HG03095 (cell line): ENCODE data around the gene SMAGP.
"Not testable (repeated sequence)": the region's sequence is repeated elsewhere in the genome, so short reads cannot be mapped to it uniquely, and the experiment has no call there.

ENCODE experiments used
- ATAC-seq: cut with Tn5 transposase; IDR thresholded peaks from one replicate; pipeline ENCODE4 v1.9.1; 2021; ENCODE audit warnings: moderate library complexity; ENCODE audit not compliant: unreplicated experiment

SMAGP gene

GRCh38 chr12:51270067-51270950, at the start of gene SMAGP:
Gene SMAGP (minus strand): TSS chr12:51270415. CDS start chr12:51269278, 1,137 bp downstream.
- ATAC-seq, result no peak

- ATAC-seq, result no peak
Observed at GRCh38 chr12:51318846-51319599, 48.8 kb upstream of the SMAGP start.

- not testable (repeated sequence) for ATAC-seq
Observed at GRCh38 chr12:51318057-51318806, 48.0 kb upstream of the SMAGP start.

- ATAC-seq, result no peak
Observed at GRCh38 chr12:51311389-51311788, 41.2 kb upstream of the SMAGP start.

GRCh38 chr12:51307655-51308593, 37.7 kb upstream of the SMAGP start:
- ATAC-seq, result no peak

GRCh38 chr12:51306507-51306906, 36.3 kb upstream of the SMAGP start:
- no peak for ATAC-seq

- not testable (repeated sequence) for ATAC-seq
Observed at GRCh38 chr12:51300768-51301167, 30.6 kb upstream of the SMAGP start.

GRCh38 chr12:51295651-51296050, 25.4 kb upstream of the SMAGP start:
- no peak for ATAC-seq

GRCh38 chr12:51294097-51294496, 23.9 kb upstream of the SMAGP start:
- not testable (repeated sequence) for ATAC-seq

- no peak for ATAC-seq
Observed at GRCh38 chr12:51293696-51294095, 23.5 kb upstream of the SMAGP start.

- not testable (repeated sequence) for ATAC-seq
Observed at GRCh38 chr12:51291603-51292513, 21.6 kb upstream of the SMAGP start.

- ATAC-seq, result no peak
Observed at GRCh38 chr12:51285843-51286242, 15.6 kb upstream of the SMAGP start.

- no peak for ATAC-seq
Observed at GRCh38 chr12:51281202-51281924, 11.1 kb upstream of the SMAGP start.

GRCh38 chr12:51275088-51275487, 4.9 kb upstream of the SMAGP start:
- ATAC-seq, result no peak

GRCh38 chr12:51272810-51273209, 2.6 kb upstream of the SMAGP start:
- not testable (repeated sequence) for ATAC-seq

GRCh38 chr12:51270951-51271518, 820 bp upstream of the SMAGP start:
- ATAC-seq, result no peak

- ATAC-seq, result no peak
Observed at GRCh38 chr12:51269174-51270066, 795 bp downstream of the SMAGP start.
